HG03095 (cell line): ENCODE data around the gene MANEA.
"Not testable (repeated sequence)": the region's sequence is repeated elsewhere in the genome, so short reads cannot be mapped to it uniquely, and the experiment has no call there.

Experiments
- ATAC-seq: cut with Tn5 transposase; IDR thresholded peaks from one replicate; pipeline ENCODE4 v1.9.1; 2021; ENCODE audit warnings: moderate library complexity; ENCODE audit not compliant: unreplicated experiment

MANEA gene, protein sequence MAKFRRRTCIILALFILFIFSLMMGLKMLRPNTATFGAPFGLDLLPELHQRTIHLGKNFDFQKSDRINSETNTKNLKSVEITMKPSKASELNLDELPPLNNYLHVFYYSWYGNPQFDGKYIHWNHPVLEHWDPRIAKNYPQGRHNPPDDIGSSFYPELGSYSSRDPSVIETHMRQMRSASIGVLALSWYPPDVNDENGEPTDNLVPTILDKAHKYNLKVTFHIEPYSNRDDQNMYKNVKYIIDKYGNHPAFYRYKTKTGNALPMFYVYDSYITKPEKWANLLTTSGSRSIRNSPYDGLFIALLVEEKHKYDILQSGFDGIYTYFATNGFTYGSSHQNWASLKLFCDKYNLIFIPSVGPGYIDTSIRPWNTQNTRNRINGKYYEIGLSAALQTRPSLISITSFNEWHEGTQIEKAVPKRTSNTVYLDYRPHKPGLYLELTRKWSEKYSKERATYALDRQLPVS

DNA sequence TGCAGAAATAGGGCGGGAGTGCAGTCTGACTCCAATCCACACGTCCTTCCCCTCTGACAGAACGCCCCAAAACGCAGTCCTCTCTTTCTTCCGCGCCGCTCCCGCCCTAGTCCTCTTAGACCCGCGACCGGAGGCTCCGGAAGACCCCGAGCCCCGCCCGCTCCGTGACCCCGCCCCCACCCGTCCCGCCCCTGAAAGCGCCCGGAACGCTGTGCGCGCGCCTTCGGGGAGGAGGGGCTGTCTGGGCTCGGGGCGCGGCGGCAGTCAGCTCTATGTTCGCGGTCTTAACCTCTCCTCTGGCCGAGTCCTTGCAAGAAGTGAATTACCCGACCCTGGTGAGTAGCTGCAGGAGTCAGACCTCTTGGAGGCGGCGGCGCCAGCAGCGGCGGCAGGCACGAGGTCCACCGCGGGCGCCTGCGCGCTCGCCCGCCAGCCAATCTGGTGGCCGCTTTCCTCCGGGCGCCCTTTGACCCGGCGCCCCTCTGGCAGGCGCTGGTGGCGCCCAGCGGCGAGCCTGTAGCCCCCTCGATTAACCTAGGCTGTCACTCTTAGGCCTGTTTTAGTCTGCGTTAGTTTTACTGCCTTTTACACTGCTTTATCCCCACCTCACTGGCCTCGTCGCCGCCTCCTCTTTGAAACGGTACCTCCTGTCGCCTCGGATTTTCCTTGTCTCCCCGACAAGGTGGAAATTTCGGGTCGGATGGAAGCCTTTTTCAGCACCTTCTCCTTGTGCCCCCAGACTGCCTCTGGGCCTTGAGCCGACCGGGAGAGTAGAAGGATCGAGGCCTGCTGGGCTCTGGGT, at the start of gene MANEA:
TSS of gene MANEA (plus strand) at position 232 of the 802 bp plus-strand sequence. CDS start 8,905 bp downstream, outside the sequence.
- peak; percentile 69 for ATAC-seq

DNA sequence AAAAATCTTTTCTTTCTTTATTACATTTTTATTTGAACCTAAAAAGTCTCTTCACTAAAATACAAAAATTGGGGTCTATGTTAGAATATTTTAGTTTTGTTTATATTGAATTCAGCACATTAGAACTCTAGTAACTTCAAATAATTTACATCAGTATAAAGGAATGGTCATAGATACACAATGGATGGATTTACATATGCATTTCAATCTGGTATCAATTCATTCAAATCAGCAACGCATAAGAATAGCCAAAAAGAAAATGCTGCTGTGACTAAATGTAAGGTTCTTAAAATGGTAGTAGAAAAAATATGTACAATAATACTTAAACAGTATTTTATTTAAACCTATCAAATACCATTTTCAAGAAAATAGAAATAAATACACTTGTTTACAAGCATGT, 47.6 kb upstream of the MANEA start:
- no peak for ATAC-seq

DNA sequence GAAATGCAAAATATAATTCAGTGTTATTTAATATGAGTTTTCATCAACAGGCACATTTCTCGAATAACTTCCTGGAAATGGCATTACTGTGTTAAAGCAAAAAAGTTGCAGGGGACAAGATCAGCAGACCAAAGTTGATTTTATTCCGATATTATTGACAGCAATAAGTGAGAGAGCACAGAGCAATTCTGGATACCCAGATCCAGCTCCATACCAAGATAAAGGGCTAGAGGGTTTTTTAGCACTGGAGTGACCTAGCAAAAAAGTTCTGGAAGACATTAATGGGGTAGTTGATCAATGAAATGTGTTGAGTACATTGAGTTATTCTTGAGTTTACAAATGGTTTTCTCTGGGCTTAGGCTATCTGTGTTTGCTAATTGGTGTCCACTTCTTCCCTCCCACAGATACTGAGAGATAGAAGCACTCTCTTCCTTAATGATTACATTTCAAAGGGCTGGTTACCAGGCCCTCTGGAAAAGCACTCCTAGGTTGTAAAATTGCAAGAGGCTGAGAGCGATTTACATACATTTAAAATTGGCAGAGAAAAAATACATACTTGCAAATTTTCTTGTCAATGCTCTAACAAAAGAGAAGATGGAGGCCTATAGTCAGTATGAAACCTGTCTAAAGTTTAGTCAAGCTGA, 47.0 kb upstream of the MANEA start:
- ATAC-seq, result no peak

DNA sequence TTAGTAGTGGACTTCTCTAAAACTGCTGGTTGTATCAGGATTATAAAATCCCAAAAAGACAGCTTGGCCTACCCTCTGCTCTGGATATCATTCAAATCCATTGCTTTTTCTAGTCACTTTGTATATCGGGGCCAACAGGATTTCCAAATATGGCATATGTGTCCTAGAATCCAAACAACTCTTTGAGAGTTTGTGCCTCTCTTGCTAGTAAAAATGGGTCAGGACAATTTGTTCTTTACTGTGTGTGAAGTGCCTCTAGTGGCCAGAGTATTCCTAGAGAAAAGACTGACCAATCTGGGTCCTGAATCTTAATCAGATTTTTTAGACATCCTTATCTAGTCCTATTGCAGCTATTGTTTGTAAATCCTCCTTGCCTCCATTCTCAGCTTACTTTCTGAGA, 33.5 kb upstream of the MANEA start:
- no peak for ATAC-seq

DNA sequence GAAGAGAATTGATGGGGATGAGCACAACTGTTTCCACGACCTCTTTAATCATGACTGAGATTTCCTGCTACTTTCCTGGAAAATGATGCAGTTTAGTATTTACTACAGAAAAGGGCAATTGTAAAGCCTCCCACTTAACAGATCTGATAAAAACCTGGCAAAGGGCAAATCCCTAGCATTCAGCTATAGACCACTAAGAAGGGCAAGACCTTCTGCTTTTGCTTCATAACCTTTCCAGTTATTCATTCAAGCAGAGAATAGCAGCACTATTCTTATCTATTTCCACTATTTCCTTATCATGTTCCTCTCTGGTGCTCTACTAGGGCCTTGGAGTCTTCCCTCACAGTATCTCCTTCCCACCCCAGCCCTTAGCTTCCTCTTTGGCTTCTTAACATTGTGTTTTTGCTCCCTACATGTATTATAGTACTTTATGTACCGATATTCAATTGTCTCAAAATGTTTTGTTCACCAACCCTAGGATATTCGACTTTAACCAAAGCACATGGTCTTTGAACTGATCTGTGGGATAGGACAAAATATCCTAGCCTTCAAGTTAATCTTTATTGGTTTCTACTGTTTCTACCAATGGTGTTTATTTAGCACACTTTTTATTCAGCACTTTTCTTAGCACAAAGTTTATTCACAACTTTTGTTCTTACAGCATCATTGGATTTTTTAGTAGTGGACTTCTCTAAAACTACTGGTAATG, 32.7 kb upstream of the MANEA start:
- ATAC-seq, result no peak

DNA sequence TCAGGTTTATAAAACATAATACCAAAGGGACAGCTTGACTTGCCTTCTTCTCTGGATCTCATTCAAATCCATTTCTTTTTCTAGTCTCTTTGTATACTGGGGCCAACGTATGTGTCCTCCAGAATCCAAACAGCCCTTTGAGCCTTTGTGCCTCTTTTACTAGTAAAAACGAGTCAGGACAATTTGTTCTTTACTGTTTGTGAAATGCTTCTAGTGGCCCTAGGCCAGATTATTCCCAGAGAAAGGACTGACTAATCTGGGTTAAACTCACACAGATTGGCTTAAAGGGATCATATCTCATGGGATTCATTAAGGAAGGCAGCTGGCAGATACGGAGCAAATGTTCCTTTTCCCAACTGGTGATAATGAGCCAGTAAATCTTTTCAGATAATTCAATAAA, 32.1 kb upstream of the MANEA start:
- ATAC-seq, result no peak

DNA sequence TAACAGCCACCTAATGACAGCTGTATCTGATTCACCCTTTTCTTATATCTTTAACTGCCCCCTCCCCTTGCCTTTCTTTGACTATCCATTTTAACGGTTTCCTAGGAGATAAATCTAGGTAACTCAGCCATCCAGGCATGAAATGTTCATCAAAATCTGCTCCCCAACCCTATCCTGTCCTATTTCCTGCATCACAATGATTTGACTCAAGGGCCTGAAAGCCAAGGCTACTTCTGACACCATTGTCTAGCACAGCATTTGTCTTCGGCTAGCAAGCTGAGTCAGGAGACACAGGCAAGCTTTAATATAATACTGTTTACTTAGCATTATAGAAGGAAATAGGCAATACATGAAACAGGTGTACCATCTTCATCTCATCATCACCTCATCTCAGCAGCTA, 31.6 kb upstream of the MANEA start:
- ATAC-seq, result no peak

DNA sequence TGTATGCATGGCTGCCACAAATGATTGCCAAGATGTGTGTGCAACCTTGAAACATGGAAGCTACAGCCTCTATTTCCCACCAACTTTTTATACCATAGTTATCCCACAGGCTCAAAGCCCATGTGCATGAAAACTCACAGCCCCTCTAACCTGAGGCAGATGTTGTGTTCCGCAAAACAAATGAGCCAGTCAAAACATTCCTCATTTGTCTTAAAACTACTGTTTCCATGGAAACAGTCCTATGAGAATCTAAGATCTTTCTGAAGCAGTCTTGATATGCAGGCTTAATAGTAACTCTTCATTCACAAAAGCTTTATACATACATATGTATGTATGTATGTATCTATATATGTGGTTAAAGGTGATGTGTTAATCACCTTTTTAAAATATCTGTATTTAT, 31.2 kb upstream of the MANEA start:
- no peak for ATAC-seq

DNA sequence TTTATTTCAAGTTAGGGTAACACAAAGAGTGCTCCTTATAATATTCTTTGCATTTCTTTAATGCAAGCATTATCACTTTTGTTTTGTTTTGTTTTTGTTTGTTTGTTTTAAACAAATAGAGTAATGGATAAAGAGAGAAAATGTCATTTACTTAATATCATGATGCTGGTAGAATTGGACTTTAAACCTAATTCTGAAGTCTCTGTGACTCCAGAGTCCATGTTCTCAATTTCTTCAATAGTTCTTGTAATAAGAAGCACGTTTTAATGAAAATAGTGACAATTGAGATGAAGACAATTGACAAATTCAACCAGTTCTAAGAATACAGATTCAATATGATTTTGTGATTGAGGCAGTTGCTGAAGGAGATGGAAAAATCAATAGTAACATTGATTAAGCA, 30.3 kb upstream of the MANEA start:
- no peak for ATAC-seq

DNA sequence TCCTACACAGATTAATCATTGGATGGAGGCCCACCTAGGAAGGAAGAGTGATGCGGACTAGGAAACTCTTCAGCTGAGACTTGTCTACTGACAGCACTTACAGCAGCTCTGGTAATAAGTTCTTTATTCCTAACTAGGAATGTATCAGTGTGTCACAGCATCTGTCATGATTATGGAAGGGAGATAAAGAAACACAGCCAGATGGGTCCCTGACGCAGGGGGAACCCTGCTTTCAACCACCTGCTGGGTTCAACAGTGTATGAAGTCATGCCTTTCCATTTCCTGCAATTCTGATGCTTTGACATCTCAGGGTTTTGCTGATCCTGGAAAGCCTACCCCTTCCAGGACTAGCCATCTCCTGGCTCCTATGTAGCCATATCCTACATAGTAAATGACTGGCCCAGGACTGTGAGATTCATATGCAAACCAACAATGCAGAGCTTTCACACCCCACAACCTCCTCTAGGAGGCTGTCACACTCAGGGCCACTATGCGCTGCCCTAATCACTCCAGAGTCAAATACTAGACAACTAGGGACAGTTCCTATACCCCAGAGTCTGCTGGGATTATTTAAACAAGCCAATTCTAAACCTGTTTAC, 29.0 kb upstream of the MANEA start:
- no peak for ATAC-seq

DNA sequence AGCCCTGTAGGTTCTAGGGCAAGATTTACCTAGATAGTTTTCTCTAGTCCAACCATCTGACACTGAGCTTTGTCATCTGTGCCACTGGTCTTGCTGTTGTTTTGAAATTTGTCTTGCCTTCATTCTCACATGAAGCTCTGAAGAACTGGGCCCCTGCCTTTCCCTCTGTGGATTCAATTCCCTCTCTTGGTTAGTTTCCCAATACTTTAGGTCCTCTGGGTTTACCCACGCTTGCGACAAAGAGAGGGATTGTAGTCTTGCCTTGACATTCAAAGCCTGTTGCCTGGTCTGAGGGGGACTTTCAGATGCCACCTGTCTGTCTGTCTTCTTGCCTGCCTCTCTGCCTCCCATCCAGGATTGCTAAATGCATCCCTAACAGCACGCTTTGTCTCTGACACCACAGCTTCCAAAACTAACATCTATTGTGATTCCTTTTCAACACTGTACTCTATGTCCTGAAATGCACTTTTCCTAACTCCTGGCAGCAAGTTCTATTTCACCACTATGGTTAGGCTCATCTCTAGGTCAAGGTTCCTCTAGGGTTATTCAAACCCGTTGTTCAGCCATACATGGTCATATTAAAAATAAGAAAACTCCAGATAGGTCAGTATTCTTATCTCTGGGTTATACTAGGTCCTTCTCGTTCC, 25.5 kb upstream of the MANEA start:
- no peak for ATAC-seq

DNA sequence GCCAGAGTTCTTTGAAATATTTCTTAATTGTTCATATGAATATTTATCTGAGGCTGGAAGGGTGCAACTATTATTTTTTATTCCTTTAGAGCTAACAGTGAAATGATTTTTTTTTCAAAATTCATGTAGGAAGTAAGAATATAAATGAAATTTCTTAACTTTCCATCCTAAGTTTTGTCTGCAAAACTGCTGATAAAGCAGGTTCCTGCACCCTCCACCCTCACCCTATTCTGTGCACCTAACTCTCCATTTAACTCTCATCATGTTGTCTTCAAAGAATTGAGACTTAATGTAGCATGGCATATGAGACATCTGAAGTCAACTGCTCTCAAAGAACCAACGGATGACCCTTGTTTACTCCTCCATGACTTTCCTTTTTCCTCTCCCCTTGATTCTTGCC, 23.5 kb upstream of the MANEA start:
- ATAC-seq, result no peak

DNA sequence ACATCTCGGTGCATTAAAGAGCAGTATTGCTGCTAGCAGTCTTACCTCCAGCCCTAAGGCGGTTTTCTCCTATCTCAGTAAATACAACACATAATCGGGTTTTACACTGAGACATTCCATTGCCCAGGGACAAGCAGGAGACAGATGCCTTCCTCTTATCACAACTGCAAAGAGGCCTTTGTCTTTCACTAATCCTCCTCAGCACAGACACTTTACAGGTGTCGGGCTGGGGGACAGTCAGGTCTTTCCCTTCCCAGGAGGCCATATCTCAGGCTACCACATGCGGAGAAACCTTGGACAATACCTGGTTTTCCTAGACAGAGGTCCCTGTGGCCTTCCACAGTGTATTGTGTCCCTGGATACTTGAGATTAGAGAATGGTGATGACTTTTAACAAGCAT, 16.4 kb upstream of the MANEA start:
- ATAC-seq, result not testable (repeated sequence)

DNA sequence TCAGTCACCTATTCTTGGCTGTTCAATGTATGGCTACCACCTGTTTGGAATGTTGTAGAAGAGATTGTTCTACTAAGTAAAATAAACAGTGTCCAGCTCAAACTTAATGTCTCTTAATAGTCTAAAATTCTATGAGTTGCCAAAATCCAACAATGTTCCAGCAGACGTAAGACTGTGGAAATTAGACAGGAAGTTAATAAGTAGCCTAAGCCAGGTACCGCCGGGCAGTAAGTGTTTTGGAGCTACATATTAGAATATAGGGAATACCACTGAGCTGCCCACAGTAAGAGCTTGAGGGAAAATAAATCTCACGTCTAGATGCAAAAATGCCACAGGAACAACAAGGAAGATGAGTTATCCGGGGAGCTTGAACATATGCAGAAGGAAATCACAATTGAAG, 7.8 kb upstream of the MANEA start:
- no peak for ATAC-seq

DNA sequence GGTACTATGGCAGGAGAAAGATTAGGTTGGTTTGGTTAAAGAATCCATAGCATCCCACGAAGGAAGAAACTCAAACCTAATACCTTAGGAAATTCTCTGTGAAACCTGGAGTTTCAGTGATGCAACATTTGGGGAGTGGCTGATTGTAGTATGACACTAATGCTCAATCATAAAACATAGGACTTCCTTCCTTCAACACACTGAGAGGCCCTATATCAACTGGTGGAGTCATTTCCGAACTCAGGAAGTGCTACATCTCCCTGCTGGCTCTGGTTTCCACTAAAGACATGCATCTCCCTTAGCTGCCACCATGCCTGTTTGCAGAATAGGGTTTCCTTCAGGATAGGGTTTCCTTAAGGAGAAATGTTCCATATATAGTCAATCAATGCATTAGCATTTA, 5.2 kb upstream of the MANEA start:
- ATAC-seq, result no peak

DNA sequence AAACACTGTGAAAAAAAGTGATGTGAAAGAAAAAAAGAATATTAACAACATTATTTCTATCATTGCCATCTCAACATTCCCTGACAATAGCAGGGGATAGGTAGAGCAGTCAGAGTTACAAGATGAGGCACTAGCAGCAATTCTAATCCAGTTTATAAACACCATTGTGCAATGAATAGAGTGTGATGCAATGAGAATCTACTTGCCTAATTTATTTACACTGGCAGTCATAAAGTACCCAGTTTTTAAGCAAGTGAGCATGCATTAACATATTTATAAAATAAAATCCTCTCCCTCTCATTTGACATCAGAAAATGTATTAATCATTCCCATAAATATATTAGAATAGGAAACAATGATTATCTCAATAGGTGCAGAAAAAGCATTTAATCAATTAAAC, 2.5 kb upstream of the MANEA start:
- no peak for ATAC-seq

DNA sequence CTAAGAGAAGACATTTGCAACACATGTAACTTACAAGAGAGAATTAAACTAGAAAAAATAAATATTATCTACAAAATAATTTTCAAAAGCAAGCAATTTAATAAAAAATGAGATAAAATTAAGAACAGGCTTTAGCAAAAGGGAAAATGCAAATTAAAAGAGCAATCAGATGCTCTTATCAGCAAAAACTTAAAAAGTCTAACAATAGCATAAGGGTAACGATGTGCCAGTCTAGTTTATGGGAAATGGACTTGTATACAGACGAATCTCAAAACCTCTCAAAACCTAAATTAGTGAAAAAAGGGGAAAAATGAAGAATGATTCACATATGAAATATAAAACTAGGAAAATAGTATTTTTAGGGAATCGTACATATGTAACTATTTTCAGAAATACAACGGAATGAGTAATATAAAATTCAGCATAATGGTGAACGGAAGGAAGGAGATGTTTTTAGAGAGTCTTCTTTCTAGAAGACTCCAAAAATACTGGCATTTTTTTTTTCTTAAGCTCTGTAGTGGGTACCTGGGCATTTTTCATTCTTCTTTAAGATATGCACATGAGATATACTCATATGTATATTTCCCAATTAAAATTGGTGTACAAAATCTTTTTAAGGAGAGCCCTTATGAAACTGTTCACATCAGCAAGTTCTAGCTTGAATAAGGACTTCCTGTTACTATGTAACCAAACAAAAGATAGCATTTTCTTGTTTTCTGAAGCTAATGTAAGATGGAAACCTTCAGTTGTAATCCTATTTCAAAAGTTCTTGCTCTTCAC, 927 bp upstream of the MANEA start:
- peak; percentile 31 for ATAC-seq

DNA sequence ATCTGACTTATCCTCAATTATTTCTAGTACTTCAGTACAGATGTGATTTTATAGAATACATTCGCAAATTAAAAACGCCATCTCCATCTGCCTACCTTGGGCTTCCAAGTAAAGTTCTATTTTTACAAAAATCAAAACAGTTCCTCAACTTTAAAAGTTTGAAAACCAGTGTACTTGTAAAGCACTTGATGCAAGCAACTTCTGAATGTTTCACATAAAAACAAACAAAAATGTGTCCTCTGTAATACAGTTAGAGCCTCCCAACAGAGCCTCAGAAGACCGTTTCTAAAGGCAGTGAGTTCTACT, 384 bp upstream of the MANEA start:
- ATAC-seq, result no peak

DNA sequence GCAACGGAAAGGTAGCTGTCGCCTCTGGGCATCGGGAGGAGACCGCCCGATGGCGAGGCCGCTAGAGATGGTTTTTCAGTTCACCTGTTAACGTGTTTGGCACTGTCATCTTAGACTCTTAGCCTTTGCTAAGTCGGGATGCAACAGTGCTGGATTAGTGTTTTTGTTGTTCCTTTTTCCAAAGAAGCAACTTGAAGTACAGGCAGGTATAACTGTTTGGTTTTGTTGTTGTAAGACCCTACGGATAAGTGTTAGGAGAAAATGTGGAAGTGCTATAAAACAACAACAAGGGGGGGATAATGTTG, 723 bp downstream of the MANEA start:
- peak; percentile 19 for ATAC-seq

DNA sequence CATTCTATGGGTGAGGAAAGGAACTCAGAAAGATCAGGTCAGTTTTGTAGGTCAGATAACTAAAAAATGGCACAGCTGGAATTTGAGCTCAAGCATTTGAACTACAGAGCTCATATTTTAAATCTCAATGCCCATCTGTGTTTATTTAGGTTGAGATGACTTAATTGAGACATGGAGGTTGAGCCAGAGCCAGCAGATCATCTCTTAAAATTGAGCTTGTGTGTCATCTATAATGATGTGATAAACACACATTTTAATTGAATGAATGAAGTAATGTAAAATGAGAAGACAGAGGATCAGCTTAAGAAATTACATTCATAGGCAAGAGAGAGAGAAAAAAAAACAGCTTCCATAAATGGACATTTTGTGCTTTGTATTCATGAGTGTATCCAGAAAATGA, 3.7 kb downstream of the MANEA start:
- ATAC-seq, result no peak
